Left colon (tissue), 2 donors: ENCODE results near the gene SLF1. TPM values are rescaled to one million over a fixed set of nuclear protein-coding genes. Genes with fewer than 3 reads are reported as not detected.
"Not testable (repeated sequence)": the region's sequence is repeated elsewhere in the genome, so short reads cannot be mapped to it uniquely, and the experiment has no call there.

Experiments used
- ATAC-seq: fragments of 200-7000 bp; cut with Tn5 transposase; one replicate; pipeline ENCODE4 v1.9.1; 2020; ENCODE audit warnings: mild to moderate bottlenecking, moderate library complexity
- DNase-seq, 2 donors: peaks; one replicate each; pipeline ENCODE4 v3.0.0-alpha.2; 2020
- intact Hi-C, 2 donors: fragments of 100-400 bp; cut with DNase I in 1 of 2; cut with micrococcal nuclease in 1 of 2; formaldehyde crosslinking; loops; one replicate each; pipeline versions ENCODE4 v1.11.2 to v1.14.0; 2022; cut with DNase I, micrococcal nuclease
- long read RNA-seq: library from polyadenylated mRNA; unstranded; transcript quantifications from one replicate; pipeline ENCODE4 v2.0.0, GENCODE V29; 2021
- total RNA-seq, 2 donors: library from RNA; stranded (reverse); fragmentation: NEBNext Ultra II Directional; extraction: Animal tissue kit (Norgen Biotek cat#: 25700); gene quantifications; one replicate each; pipeline ENCODE4 v1.2.1, GENCODE V29; 2021
- donor health status: DM: no; HTN: no; CAD: no.
- donor health status: DM: yes; HTN: yes; CAD: no.

SLF1 gene
- total RNA-seq = 1 to 10 TPM; 4.2 to 5.1 TPM
- long read RNA-seq, full-length matches to known transcripts = 1 of 8 reads
- long read RNA-seq, partial matches to known transcripts = 5 of 8 reads
- long read RNA-seq, other reads (novel, unspliced or antisense) = 2 of 8 reads

- intact Hi-C loops = no loop called here
- ATAC-seq = peak; percentile 96
Observed at GRCh38 chr5:94618493-94619328, at the start of gene SLF1, which contains the start of gene KIAA0825. SLF1 (plus strand) TSS chr5:94618669; CDS start chr5:94628811, 10,142 bp downstream. KIAA0825 (minus strand) TSS chr5:94618604; CDS start chr5:94537126, 81,478 bp downstream.

GRCh38 chr5:94571415-94571814 lies 47.1 kb upstream of the SLF1 start:
- DNase-seq (no peak), ATAC-seq (no peak)
- intact Hi-C loops = no loop called here

More at GRCh38 chr5:94618493-94619328, at the start of gene SLF1, which contains the start of gene KIAA0825:
- peak; percentile 88 to 91 for DNase-seq

DNA sequence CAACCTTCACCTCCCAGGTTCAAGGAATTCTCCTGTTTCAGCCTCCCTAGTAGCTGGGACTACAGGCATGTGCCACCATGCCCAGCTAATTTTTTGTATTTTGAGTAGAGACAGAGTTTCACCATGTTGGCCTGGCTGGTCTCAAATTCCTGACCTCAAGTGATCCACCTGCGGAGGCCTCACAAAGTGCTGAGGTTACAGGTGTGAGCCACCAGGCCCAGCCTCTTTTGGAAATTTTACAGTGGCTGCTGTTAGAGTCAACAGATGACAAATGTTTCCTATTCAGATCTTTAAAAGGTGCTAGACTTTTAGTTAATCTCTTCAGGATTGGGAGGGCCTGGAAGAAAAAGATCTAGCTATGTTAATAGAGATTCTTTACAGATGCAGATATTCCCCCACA lies 45.1 kb upstream of the SLF1 start:
- ATAC-seq, DNase-seq, intact Hi-C loops: not testable (repeated sequence)

DNA sequence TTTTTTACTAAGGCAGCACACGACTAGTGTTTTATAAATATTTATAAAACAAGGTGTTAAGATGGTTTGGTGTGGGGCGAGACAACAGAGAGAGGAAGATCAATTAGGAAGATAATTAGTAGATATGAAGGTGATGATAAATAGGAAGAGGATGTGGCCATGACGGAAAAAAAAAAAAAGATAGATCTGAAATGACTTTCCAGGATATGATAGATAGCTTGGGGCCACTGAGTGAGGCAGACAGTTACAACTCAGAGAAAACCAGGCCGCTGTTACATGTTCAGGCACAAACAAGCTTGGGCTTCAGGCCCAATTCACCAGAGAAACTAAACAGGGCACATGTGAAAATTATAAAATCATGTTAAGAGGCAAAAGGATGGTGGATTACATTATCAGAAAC lies 43.3 kb upstream of the SLF1 start:
- intact Hi-C loops = no loop called here
- ATAC-seq (no peak), DNase-seq (no peak)

GRCh38 chr5:94577466-94578245 lies 40.8 kb upstream of the SLF1 start:
- intact Hi-C loops = no loop called here
- DNase-seq = no peak
- ATAC-seq = no peak

DNA sequence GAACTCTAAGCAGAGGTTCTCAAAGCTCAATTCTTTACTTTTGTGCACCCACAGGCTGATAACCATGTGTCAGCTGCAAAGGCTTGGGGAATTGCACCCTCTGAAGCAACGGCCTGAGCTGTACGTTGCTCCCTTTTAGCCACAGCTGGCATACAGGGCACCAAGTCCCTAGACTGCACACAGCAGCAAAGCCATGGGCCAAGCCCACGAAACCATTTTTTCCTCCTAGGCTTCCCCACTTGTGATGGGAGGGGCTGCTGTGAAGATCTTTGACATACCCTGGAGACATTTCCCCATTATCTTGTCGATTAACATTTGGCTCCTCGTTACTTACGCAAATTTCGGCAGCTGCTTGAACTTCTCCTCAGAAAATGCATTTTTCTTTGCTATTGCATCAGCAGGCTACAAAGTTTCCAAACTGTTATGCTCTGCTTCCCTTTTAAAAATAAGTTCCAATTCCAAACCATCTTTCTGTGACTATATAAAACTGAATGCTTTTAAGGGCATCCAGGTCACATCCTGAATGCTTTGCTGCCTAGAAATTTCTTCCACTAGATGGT lies 23.1 kb upstream of the SLF1 start:
- DNase-seq (no peak), ATAC-seq (no peak)
- intact Hi-C loops = no loop called here

GRCh38 chr5:94613583-94613982 lies 4.9 kb upstream of the SLF1 start:
- DNase-seq (no peak), ATAC-seq (no peak)
- intact Hi-C loops = no loop called here

- ATAC-seq (no peak), DNase-seq (no peak)
- intact Hi-C loops = no loop called here
Observed at GRCh38 chr5:94614156-94614805, 4.2 kb upstream of the SLF1 start.

GRCh38 chr5:94615862-94616261 lies 2.6 kb upstream of the SLF1 start:
- ATAC-seq (no peak), DNase-seq (no peak)
- intact Hi-C loops = no loop called here

- ATAC-seq = peak; percentile 87
- intact Hi-C loops = no loop called here
Observed at GRCh38 chr5:94618029-94618492, 408 bp upstream of the SLF1 start.

DNA sequence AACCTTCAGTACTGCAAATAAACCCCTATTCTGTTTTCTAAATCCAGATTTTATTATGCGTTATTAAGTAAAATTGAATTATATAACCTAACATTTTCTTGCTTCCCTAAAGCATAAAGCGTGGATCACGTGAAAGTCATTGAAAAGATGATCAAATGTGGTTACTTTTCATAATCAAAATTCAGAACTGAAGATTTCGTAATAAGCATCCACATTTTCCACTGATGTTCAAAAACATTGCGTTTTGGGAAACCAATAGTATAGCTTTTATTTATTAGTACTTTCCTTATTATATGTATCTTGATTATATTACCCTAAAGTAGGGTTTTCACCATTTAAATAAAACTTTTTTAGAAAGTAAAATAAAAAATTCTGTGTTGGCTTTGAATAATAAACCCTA lies 1.8 kb downstream of the SLF1 start:
- ATAC-seq (no peak), DNase-seq (no peak)
- intact Hi-C loops = no loop called here

More at GRCh38 chr5:94618029-94618492, 408 bp upstream of the SLF1 start:
- DNase-seq = peak; percentile 79 to 85

GRCh38 chr5:94621763-94622162 lies 3.3 kb downstream of the SLF1 start:
- DNase-seq (no peak), ATAC-seq (no peak)

DNA sequence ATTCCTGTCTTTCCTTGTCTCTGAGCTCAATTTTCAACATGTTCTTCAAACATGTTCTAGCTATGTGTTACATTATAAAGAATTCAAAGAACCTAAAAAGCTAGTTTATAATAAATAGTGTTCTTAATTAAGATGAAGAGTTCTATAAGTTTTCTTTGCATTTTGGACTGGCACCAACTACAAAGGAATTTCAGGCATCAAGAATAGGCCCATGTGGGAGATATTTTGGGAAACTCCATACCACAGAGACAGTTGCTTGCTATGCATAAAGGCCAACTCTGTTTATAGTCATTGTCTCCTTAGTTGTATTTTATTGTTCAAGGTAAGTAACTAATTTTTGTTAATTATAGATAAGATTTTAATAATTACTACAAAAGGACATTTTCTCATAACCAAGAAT lies 4.5 kb downstream of the SLF1 start:
- intact Hi-C loops = no loop called here
- no peak for ATAC-seq

More at GRCh38 chr5:94621763-94622162, 3.3 kb downstream of the SLF1 start:
- intact Hi-C loops = no loop called here

GRCh38 chr5:94623877-94624276 lies 5.4 kb downstream of the SLF1 start:
- intact Hi-C loops = no loop called here
- no peak for ATAC-seq
- DNase-seq = no peak

More for the DNA sequence above, 4.5 kb downstream of the SLF1 start:
- no peak for DNase-seq

DNA sequence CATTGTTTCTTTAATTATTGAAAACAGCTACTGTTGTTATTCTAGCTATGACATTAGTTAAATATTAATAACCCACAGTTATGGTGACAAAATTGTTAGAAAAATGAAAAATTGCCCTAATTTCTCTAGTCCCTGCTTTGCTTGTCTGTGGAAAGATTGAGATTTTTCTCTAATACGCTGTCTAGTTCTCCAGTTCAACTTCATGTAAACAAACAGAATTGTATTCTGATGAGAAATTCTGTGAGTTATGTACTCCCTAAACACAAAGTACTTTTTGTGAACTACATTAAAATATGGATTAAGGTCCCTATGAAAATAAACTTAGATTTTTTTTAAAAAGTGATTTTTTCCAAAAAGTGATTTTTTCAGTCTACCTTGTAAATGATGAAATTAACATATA lies 8.7 kb downstream of the SLF1 start:
- intact Hi-C loops = no loop called here
- DNase-seq (no peak), ATAC-seq (no peak)

DNA sequence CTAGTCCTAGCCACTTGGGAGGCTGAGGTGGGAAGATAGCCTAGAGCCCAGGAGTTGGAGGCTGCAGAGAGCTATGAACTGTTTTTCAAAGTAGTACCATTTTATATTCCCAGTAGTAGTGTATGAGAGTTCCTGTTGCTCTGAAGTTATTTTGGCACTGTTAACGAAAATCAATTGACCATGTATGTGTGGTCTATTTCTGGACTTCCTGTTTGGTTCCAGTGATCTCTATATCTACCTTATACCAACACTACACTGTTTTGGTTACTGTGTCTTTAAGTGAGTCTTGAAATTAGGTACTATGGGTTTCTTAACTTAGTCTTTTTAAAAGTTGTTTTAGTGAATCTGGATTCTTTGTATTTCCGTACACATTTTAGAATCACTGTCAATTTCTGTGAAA lies 13.6 kb downstream of the SLF1 start:
- ATAC-seq (no peak), DNase-seq (no peak)
- intact Hi-C loops = no loop called here

- no peak for ATAC-seq
- intact Hi-C loops = no loop called here
- no peak for DNase-seq
Observed at GRCh38 chr5:94640176-94640575, 21.7 kb downstream of the SLF1 start.

- DNase-seq = no peak
- intact Hi-C loops = no loop called here
- ATAC-seq = no peak
Observed at GRCh38 chr5:94645053-94645452, 26.6 kb downstream of the SLF1 start.

- ATAC-seq (no peak), DNase-seq (no peak)
- intact Hi-C loops = no loop called here
Observed at GRCh38 chr5:94646758-94647157, 28.3 kb downstream of the SLF1 start.
